GM18867 (cell line): Measurements from ENCODE around the gene E4F1.

Experiments used
- ATAC-seq: cut with Tn5 transposase; IDR thresholded peaks from one replicate; pipeline ENCODE4 v1.9.1; 2021; ENCODE audit warnings: mild to moderate bottlenecking, moderate library complexity; ENCODE audit not compliant: unreplicated experiment

E4F1 gene

DNA sequence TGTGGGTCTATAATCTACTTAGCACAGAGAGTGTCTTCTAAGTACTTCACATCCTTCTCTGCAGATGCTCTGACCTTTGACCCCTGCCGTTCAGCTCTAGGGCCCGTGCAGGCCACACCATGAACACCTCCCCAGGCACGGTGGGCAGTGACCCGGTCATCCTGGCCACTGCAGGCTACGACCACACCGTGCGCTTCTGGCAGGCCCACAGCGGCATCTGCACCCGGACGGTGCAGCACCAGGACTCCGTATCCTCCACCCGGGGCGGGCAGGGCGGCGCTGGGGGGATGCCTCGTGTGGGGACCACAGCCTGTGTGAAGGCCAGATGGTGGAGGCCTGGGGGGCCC is 17.5 kb upstream of the E4F1 start:
- peak; percentile 10 for ATAC-seq

GRCh38 chr16:2206420-2206779 is 17.0 kb upstream of the E4F1 start:
- ATAC-seq, result no peak

GRCh38 chr16:2206780-2207433 is 16.5 kb upstream of the E4F1 start:
- no peak for ATAC-seq

DNA sequence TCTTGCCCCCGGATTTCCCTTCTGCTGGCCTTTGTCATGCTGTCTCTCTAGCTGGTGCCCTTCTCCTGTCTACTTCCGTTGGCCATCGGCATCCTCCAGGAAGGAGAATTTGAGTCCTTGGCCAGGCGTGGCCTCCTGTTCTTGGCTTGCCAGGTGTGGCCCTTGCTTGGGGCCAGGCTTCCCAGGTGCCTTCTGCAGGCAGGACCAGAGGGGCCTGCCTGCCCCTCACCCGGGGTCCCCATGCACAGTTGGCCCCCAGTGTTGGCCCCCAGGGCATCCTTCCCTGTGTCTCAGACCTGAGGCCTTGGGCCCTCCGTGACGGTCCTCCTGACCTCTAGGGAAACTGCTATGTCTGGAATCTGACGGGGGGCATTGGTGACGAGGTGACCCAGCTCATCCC is 15.5 kb upstream of the E4F1 start:
- ATAC-seq, result no peak

DNA sequence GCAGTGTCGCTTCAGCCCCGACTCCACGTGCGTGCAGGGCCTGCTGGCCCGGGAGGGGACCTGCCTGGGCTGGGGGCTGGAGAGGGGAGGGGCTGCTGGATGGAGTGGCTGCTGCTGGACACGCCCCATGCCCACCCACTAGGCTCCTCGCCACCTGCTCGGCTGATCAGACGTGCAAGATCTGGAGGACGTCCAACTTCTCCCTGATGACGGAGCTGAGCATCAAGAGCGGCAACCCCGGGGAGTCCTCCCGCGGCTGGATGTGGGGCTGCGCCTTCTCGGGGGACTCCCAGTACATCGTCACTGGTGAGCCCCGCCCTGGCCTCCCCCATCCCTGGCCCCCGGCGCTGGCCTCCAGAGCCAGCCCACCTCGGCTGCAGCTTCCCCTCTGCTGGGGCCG is 15.1 kb upstream of the E4F1 start:
- no peak for ATAC-seq

DNA sequence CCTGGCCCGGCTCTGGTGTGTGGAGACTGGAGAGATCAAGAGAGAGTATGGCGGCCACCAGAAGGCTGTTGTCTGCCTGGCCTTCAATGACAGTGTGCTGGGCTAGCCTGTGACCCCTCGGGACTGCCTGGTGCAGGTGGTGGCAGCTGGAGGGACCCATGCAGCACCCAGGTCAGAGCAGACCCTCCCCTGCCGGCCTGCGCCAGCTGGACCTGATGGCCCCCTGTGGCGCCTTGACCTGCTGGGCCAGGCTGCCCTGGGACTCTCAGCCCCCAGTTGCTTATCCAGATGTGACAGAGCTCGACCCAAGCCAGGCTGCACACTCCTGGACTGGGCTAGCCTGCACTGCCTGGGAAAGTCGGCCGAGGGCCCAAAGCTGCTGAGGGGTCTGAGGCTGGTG is 14.6 kb upstream of the E4F1 start:
- no peak for ATAC-seq

DNA sequence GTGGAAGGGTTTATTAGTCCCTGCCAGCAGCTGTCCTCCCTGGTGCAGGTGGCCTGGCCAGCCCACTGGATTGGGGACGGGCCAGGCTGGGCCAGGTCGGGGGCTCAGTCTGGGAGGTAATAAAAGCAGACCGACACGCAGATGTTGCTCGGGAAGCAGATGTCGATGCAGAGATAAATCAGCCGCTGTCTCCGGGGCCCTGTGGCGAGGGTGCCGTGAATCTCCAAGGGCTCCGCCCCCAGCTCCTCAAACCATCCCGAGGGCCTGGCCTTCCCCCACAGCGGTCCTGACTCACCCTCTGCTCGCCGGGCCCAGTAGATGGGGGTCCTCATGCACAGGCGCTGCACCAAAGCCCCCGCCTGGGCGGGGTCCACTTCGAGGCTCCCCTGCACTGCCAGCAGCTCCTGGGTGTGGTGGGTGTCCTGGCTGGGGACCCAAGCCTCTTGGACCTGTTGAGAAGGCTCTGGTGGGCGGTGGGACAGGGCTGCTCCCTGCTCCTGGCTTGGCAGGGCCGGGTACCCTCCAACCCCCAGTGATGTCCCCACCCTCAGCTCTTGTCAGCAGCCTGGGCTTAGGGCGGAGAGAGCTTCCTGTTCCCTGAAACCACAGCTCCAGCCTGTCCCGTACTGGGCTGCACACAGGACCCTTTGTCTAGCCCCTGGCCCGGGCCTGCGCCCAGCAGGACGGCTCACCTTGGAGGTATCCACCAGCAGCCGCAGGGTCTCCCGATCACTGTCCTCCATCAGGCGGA is 14.0 kb upstream of the E4F1 start:
- ATAC-seq, result no peak

DNA sequence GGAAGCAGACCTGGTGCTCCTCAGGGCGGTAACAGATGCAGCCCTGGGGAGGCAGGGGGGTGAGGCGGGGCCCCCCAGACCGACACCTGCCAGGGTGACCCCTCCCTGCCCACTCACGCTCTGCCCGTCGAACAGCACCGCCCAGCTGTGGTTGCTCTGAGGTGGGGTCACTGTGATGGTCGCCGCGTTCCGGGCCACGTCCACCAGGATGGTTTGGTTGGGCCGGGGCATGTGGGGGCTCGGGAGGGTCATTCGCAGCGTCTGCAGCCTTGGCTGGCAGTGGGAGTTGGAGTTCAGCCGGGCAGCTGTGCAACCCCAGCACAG is 13.4 kb upstream of the E4F1 start:
- no peak for ATAC-seq

GRCh38 chr16:2210386-2211365 is 12.7 kb upstream of the E4F1 start, which contains the start of gene BRICD5:
Gene BRICD5 (minus strand): TSS chr16:2210863. CDS start chr16:2210833, 30 bp downstream.
- ATAC-seq, result no peak

GRCh38 chr16:2211923-2212347 is 11.5 kb upstream of the E4F1 start:
- ATAC-seq, result no peak

- no peak for ATAC-seq
Measured at GRCh38 chr16:2212362-2213324, 10.7 kb upstream of the E4F1 start.

- peak; percentile 10 for ATAC-seq
Measured at GRCh38 chr16:2213817-2214718, 9.3 kb upstream of the E4F1 start.

GRCh38 chr16:2214719-2214968 is 8.7 kb upstream of the E4F1 start, which contains the start of gene PGP:
Gene PGP (minus strand): TSS chr16:2214840. CDS start chr16:2214777, 63 bp downstream.
- peak; percentile 85 for ATAC-seq

- no peak for ATAC-seq
Measured at GRCh38 chr16:2216330-2216729, 7.1 kb upstream of the E4F1 start.

GRCh38 chr16:2223942-2224486 is 623 bp downstream of the E4F1 start:
- ATAC-seq, result peak; percentile 19

DNA sequence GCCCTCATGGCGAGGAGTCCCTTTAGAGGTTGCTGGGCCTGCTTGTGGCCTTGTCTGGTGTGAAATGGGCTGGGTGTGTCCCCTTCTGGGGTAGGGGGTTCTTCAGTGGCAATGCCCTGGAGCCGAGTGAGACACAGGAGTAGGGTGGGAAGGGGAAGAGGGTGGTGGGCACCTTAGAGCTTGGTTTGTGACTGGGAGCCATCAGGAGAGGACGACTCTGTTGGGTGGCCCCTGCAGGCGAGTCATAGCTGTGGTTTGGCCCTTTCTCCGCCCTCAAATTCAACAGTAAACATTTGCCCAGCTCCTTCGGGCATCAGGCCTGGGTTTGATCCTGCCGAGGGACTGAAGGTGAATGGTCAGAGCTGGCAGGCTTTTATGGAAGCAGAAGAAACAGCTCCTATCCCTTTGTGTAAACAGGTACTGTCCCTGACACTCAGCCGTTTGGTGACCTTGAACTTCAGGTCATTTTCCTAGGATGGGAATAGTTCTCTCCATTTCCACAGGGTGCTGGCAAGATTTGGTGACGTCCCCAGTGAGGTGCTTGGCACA is 2.9 kb downstream of the E4F1 start:
- ATAC-seq, result no peak

GRCh38 chr16:2226918-2227317 is 3.5 kb downstream of the E4F1 start:
- ATAC-seq, result no peak

- ATAC-seq, result no peak
Measured at GRCh38 chr16:2228161-2228824, 4.9 kb downstream of the E4F1 start.

DNA sequence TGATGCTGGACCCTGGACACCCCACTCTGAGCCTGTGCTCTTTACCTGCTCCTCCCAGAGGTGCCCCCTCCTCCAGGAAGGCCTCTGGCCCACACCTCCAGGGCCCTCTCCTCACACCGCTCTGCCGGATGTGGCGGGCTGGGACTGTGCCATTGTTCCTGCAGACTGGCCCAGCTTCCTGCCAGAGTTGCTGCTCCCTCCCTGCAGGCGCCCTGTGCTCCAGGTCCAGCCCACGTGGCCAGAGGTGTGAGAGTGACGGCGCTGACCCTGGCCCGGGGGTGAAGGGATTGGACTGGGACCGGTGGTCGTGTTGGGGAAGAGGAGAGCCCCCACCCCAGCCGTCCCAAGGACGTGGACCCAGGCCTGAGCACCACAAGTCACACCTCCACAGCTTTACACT is 5.7 kb downstream of the E4F1 start:
- ATAC-seq, result no peak
